ENCODE measurements around the gene CRTAC1. TPM values are rescaled to one million over a fixed set of nuclear protein-coding genes. Genes with fewer than 3 reads are reported as not detected.

Gene CRTAC1
- polyA plus RNA-seq, 3 donors, result 15.4 to 42.2 (median 22.0) TPM

GRCh38 chr10:97818572-97818971 is 211.8 kb downstream of the CRTAC1 start:
- no peak for DNase-seq (ENCODE audit: low read depth in 3 of 3, low spot score in 2 of 3)

- DNase-seq (ENCODE audit: low read depth in 3 of 3, low spot score in 2 of 3), result no peak
Observed at GRCh38 chr10:97816609-97817008, 213.8 kb downstream of the CRTAC1 start.

Other genes with a start within 250 kb of the CRTAC1 start
- gene GOLGA7B, start 180.8 kb downstream of the CRTAC1 start, polyA plus RNA-seq (ENCODE audit: insufficient read length in 3 of 3), result under 1 TPM; 0.42 to 0.51 (median 0.50) TPM
- 10 to 100 TPM; 21.6 to 25.0 (median 22.6) TPM for gene R3HCC1L, start 104.0 kb upstream of the CRTAC1 start, polyA plus RNA-seq (ENCODE audit: insufficient read length in 3 of 3)
- 1 to 10 TPM; 3.6 to 4.9 (median 3.9) TPM for gene LOXL4, start 237.6 kb upstream of the CRTAC1 start, polyA plus RNA-seq (ENCODE audit: insufficient read length in 3 of 3)